HG03175 (cell line): Measurements from ENCODE around the gene STK24.
"Not testable (repeated sequence)": the region's sequence is repeated elsewhere in the genome, so short reads cannot be mapped to it uniquely, and the experiment has no call there.

Source experiments
- ATAC-seq: cut with Tn5 transposase; IDR thresholded peaks from one replicate; pipeline ENCODE4 v1.9.1; 2021; ENCODE audit warnings: mild to moderate bottlenecking, moderate library complexity; ENCODE audit not compliant: unreplicated experiment

STK24 gene

GRCh38 chr13:98584668-98585397, 7.9 kb upstream of the STK24 start:
- no peak for ATAC-seq

GRCh38 chr13:98582947-98583346, 6.0 kb upstream of the STK24 start:
- ATAC-seq: no peak

- ATAC-seq: no peak
Measured at GRCh38 chr13:98581971-98582702, 5.2 kb upstream of the STK24 start.

GRCh38 chr13:98581381-98581780, 4.5 kb upstream of the STK24 start:
- no peak for ATAC-seq

- ATAC-seq: no peak
Measured at GRCh38 chr13:98580420-98580819, 3.5 kb upstream of the STK24 start.

GRCh38 chr13:98577836-98578285, 954 bp upstream of the STK24 start:
- no peak for ATAC-seq

- peak; percentile 38 for ATAC-seq
Measured at GRCh38 chr13:98576200-98576945, 534 bp downstream of the STK24 start.

GRCh38 chr13:98575904-98576199, 1.1 kb downstream of the STK24 start:
- no peak for ATAC-seq

- no peak for ATAC-seq
Measured at GRCh38 chr13:98575009-98575903, 1.7 kb downstream of the STK24 start.

GRCh38 chr13:98571955-98572662, 4.8 kb downstream of the STK24 start:
- ATAC-seq: no peak

GRCh38 chr13:98570929-98571372, 6.0 kb downstream of the STK24 start:
- peak; percentile 91 for ATAC-seq

GRCh38 chr13:98569494-98570367, 7.2 kb downstream of the STK24 start:
- ATAC-seq: not testable (repeated sequence)

GRCh38 chr13:98568918-98569317, 8.0 kb downstream of the STK24 start:
- no peak for ATAC-seq

- no peak for ATAC-seq
Measured at GRCh38 chr13:98567140-98567539, 9.8 kb downstream of the STK24 start.

GRCh38 chr13:98565726-98566565, 11.0 kb downstream of the STK24 start:
- no peak for ATAC-seq

GRCh38 chr13:98564204-98564603, 12.7 kb downstream of the STK24 start:
- ATAC-seq: no peak

- ATAC-seq: peak; percentile 40
Measured at GRCh38 chr13:98563071-98563470, 13.8 kb downstream of the STK24 start.

- ATAC-seq: no peak
Measured at GRCh38 chr13:98559169-98559568, 17.7 kb downstream of the STK24 start.
